Vagina (tissue), 2 donors: Measurements from ENCODE around the gene CXCL6.

Source experiments
- CTCF ChIP-seq, 3 experiments: fragments of 450-650 bp in 2 of 3; fragments of 200-600 bp in 1 of 3; sonication (generic) in 1 of 3; IDR thresholded peaks; one replicate each; pipeline ENCODE4 v1.5.1; 2017 to 2019; ENCODE audit warnings: antibody characterized with exemption in 3 of 3, mild to moderate bottlenecking in 2 of 3, moderate library complexity in 2 of 3
- POLR2A ChIP-seq, 2 donors: fragments of 450-650 bp; IDR thresholded peaks; one replicate each; pipeline ENCODE4 v1.6.1; 2017; ENCODE audit warnings: antibody characterized with exemption in 2 of 2, mild to moderate bottlenecking in 2 of 2, moderate library complexity in 2 of 2
- POLR2AphosphoS5 ChIP-seq, 2 donors: sonication (generic); formaldehyde crosslinking; IDR thresholded peaks; one replicate each; pipeline ENCODE4 v1.9.0; 2017; ENCODE audit warnings: antibody characterized with exemption in 2 of 2, mild to moderate bottlenecking in 2 of 2, low read depth in 1 of 2; ENCODE audit not compliant: insufficient read depth in 1 of 2

- no peak for TF ChIP-seq CTCF (IDR thresholded peaks at IDR 0.05)
- TF ChIP-seq POLR2A (IDR thresholded peaks at IDR 0.05): no peak
- TF ChIP-seq POLR2AphosphoS5 (IDR thresholded peaks at IDR 0.05; ENCODE audit: insufficient read depth in 1 of 2, low read depth in 1 of 2): peak in 1 of 2 donors; percentile 35
These were observed 7.9 kb downstream of the CXCL6 start for GRCh38 chr4:73844345-73844744.
